ENCODE results near the gene C19orf12.
A peak's percentile ranks its signal among the peaks of the same experiment; 100 is the strongest.

Gene C19orf12

GRCh38 chr19:29714953-29715700, at the start of gene C19orf12:
Gene C19orf12 (minus strand): TSS chr19:29715261. CDS start chr19:29708413, 6,848 bp downstream.
- peak within 1 kb of the TSS; percentile 90 for H3K4me3 ChIP-seq (ENCODE audit: low read depth, low read length)
- no peak for TF ChIP-seq CTCF (IDR thresholded peaks at IDR 0.05; ENCODE audit: insufficient read depth, low read depth, low read length, missing control alignments)
- DNase-seq (ENCODE audit: low read depth): peak; percentile 67

GRCh38 chr19:29764361-29764760, 49.3 kb upstream of the C19orf12 start:
- no peak overlapping the region for H3K4me3 ChIP-seq (ENCODE audit: low read depth, low read length)
- TF ChIP-seq CTCF (IDR thresholded peaks at IDR 0.05; ENCODE audit: insufficient read depth, low read depth, low read length, missing control alignments): no peak
- DNase-seq (ENCODE audit: low read depth): peak; percentile 17

GRCh38 chr19:29763196-29763595, 48.1 kb upstream of the C19orf12 start:
- DNase-seq (ENCODE audit: low read depth): no peak
- no peak overlapping the region for H3K4me3 ChIP-seq (ENCODE audit: low read depth, low read length)
- no peak for TF ChIP-seq CTCF (IDR thresholded peaks at IDR 0.05; ENCODE audit: insufficient read depth, low read depth, low read length, missing control alignments)

- H3K4me3 ChIP-seq (ENCODE audit: low read depth, low read length): no peak overlapping the region
- TF ChIP-seq CTCF (IDR thresholded peaks at IDR 0.05; ENCODE audit: insufficient read depth, low read depth, low read length, missing control alignments): no peak
- DNase-seq (ENCODE audit: low read depth): no peak
Observed at GRCh38 chr19:29761575-29762232, 46.6 kb upstream of the C19orf12 start.

- H3K4me3 ChIP-seq (ENCODE audit: low read depth, low read length): no peak overlapping the region
Observed at GRCh38 chr19:29760752-29761502, 45.9 kb upstream of the C19orf12 start.

GRCh38 chr19:29759359-29759758, 44.3 kb upstream of the C19orf12 start:
- DNase-seq (ENCODE audit: low read depth): no peak
- TF ChIP-seq CTCF (IDR thresholded peaks at IDR 0.05; ENCODE audit: insufficient read depth, low read depth, low read length, missing control alignments): no peak
- H3K4me3 ChIP-seq (ENCODE audit: low read depth, low read length): no peak overlapping the region

More at GRCh38 chr19:29760752-29761502, 45.9 kb upstream of the C19orf12 start:
- DNase-seq (ENCODE audit: low read depth): no peak
- no peak for TF ChIP-seq CTCF (IDR thresholded peaks at IDR 0.05; ENCODE audit: insufficient read depth, low read depth, low read length, missing control alignments)
